GM19395 (cell line): Measurements from ENCODE around the gene SST.
"Not testable (repeated sequence)": the region's sequence is repeated elsewhere in the genome, so short reads cannot be mapped to it uniquely, and the experiment has no call there.

Experiments
- ATAC-seq: cut with Tn5 transposase; IDR thresholded peaks from one replicate; pipeline ENCODE4 v1.9.1; 2021; ENCODE audit warnings: mild to moderate bottlenecking, moderate library complexity; ENCODE audit not compliant: unreplicated experiment

Gene SST

GRCh38 chr3:187684880-187685279, 14.7 kb upstream of the SST start:
- no peak for ATAC-seq

- ATAC-seq = no peak
Measured at GRCh38 chr3:187684444-187684843, 14.2 kb upstream of the SST start.

- not testable (repeated sequence) for ATAC-seq
Measured at GRCh38 chr3:187681756-187682155, 11.6 kb upstream of the SST start.

GRCh38 chr3:187679638-187680396, 9.6 kb upstream of the SST start:
- ATAC-seq = peak; percentile 85

GRCh38 chr3:187678726-187679268, 8.6 kb upstream of the SST start:
- no peak for ATAC-seq

- no peak for ATAC-seq
Measured at GRCh38 chr3:187677604-187678003, 7.4 kb upstream of the SST start.

GRCh38 chr3:187673012-187673411, 2.8 kb upstream of the SST start:
- ATAC-seq = no peak

GRCh38 chr3:187667526-187667925, 2.7 kb downstream of the SST start:
- no peak for ATAC-seq

GRCh38 chr3:187665764-187666402, 4.3 kb downstream of the SST start:
- no peak for ATAC-seq

- ATAC-seq = no peak
Measured at GRCh38 chr3:187665010-187665409, 5.2 kb downstream of the SST start.

- ATAC-seq = no peak
Measured at GRCh38 chr3:187662848-187663409, 7.3 kb downstream of the SST start.

GRCh38 chr3:187661267-187661666, 8.9 kb downstream of the SST start:
- no peak for ATAC-seq

- no peak for ATAC-seq
Measured at GRCh38 chr3:187651282-187651681, 18.9 kb downstream of the SST start.

- ATAC-seq = peak; percentile 98
Measured at GRCh38 chr3:187648177-187648576, 22.0 kb downstream of the SST start.

GRCh38 chr3:187646906-187647660, 23.1 kb downstream of the SST start:
- ATAC-seq = no peak

- ATAC-seq = not testable (repeated sequence)
Measured at GRCh38 chr3:187645379-187645778, 24.8 kb downstream of the SST start.

GRCh38 chr3:187642861-187643260, 27.3 kb downstream of the SST start:
- no peak for ATAC-seq

- ATAC-seq = no peak
Measured at GRCh38 chr3:187641320-187642016, 28.7 kb downstream of the SST start.

GRCh38 chr3:187640569-187641059, 29.6 kb downstream of the SST start:
- ATAC-seq = no peak

GRCh38 chr3:187639927-187640568, 30.1 kb downstream of the SST start:
- ATAC-seq = no peak
